SU-DHL-6 (cell line): ENCODE results near the gene ALDOC.

Experiments
- CTCF ChIP-seq: fragments of 200-600 bp; sonication (generic); IDR thresholded peaks from one replicate; pipeline ENCODE4 v1.5.1; 2017; ENCODE audit warnings: antibody characterized with exemption, mild to moderate bottlenecking, low read length, moderate library complexity; ENCODE audit not compliant: insufficient read depth, poor library complexity, severe bottlenecking
- EZH2phosphoT487 ChIP-seq: fragments of 200-600 bp; sonication (generic), shearing (Covaris generic); conservative IDR thresholded peaks from 2 replicates; pipeline ENCODE4 v1.6.1; 2018; ENCODE audit warnings: mild to moderate bottlenecking, antibody characterized with exemption, low read length, moderate library complexity, mixed read lengths

GRCh38 chr17:28570716-28571360 lies 5.9 kb downstream of the ALDOC start:
- TF ChIP-seq CTCF (no peak), EZH2phosphoT487 (no peak)
